Limb (tissue), 2 donors: Measurements from ENCODE around the gene TNFRSF6B.
"Not testable (repeated sequence)": the region's sequence is repeated elsewhere in the genome, so short reads cannot be mapped to it uniquely, and the experiment has no call there.

Experiments used
- DNase-seq, 2 donors: peaks; one replicate each; pipeline ENCODE4 v3.0.0-alpha.2; 2016; ENCODE audit errors: extremely low spot score in 2 of 2

TNFRSF6B gene

DNA sequence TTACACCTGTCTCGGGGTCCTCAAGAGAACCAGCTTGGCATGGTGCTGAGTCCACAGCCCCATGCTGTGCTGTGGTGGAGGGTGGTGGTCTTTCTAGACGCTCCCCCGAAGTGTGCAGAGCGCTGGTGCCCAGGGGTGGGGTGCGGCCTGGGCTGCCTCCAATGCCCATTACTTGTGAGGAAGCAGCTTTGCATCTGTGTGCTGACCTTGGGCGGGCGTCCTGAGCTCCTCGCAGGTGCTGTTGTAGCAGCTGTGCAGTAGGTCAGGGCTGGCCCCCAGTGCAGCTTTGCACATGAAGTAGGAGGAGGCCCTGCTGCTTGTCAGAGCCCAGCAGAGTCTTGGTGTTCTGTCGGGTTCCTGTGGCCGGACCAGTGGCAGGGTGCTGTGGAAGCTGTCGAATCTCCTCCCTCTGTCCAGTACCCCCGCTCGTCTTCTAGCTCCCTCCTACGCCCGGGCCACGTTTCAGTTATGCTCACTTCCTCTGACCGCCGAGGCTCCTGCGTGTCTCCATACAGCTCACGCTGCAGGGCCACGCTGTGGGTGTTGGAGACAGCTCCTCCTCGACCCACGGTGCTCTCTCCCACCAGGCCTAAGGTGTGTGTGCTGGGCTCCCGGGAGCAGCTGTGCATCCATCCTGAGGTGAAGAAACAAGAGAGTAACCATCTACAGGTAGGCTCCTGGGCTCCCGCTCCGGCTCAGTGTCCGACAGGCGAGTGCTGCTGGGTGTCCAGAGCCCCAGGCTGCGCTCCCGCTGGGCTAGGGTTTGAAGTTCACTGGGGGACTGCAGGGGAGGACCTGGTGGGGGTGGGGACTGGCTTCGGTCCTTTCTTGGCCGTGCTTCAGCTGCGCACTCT is 34.3 kb upstream of the TNFRSF6B start:
- DNase-seq, result no peak

DNA sequence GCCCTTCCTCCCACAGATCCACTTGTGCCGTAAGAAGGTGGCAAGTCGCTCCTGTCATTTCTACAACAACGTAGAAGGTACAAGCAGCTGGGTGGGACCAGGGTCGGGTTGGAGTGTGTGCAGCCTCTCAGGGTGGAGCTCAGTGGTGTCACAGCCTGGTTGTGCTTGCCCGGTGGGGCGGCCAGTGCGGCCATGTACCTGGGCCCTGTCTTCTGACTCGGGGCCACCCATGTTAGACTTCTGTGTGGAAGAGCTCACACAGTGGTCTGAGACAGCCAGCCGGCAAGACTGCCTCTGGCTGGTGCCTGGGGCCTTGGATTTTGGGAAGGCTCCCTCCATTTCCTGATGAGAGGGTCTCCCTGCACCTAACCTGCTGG is 33.7 kb upstream of the TNFRSF6B start:
- DNase-seq, result no peak

DNA sequence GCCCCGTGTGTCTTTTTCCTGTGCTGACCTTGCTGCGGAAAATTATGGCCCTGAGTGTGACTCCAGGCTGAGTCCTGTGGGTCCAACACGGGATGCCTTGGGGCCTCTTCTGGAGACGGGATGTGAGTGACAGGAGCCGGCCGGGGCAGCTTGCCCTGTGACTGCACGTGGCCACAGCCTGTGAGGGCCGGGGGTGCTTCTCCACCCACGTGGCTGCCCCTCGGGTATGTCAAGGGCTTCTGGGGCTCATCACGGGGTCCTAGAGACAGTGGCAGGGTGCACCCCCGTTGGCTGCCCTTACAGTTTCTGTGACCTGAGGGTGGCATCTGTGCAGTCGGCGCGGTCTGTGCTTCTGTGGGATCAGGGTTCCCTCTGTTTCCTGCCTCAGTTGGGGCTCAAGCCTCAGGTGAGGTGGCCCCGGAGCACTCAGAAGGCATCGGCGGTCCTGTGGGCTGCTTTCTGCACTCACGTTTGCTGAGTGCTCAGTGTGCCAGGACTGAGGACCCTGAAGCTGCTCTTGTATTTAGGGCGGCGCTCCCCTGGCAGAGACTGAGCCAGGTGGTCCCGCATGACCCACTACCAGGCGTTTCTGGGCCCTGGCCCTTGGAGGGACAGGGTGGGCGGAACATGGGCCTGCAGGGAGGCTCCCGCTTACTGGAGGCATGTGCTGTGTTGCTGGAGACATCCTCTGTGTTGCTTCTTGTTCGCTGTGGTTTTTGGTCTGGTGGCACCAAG is 33.0 kb upstream of the TNFRSF6B start:
- DNase-seq, result no peak

DNA sequence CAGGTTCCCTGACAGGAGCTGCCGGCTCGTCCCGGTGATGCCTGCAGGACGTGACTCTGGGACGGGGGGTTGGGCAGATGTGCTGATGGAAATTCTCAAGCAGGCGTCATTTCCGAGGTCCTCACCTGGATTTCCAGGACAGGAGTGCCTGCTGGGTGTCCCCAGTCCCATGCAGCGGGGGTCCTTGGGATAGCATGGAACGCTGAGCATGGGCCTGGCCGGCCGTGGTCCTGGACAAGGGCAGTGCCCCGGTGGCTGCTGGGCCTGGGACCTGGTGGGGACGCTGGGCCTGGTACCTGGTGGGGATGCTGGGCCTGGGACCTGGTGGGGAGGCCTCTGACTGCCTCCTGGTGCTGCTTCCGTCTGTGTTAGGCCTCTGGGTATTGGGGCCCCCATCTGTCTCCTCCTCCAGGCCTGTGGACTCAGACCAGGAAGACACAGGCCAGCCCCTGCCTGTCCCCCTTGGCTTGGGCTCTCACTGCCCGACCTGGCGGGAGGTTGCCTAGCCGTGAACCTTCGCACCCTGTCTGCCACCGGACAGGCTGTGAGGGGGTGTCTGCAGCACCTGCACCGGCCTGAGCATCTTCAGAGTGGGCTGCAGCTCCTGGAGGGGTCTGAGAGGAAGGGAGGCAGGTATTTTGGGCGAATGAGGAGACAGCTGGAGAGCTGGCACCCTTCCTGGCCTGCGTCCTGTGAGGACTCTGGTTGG is 32.2 kb upstream of the TNFRSF6B start:
- no peak for DNase-seq

DNA sequence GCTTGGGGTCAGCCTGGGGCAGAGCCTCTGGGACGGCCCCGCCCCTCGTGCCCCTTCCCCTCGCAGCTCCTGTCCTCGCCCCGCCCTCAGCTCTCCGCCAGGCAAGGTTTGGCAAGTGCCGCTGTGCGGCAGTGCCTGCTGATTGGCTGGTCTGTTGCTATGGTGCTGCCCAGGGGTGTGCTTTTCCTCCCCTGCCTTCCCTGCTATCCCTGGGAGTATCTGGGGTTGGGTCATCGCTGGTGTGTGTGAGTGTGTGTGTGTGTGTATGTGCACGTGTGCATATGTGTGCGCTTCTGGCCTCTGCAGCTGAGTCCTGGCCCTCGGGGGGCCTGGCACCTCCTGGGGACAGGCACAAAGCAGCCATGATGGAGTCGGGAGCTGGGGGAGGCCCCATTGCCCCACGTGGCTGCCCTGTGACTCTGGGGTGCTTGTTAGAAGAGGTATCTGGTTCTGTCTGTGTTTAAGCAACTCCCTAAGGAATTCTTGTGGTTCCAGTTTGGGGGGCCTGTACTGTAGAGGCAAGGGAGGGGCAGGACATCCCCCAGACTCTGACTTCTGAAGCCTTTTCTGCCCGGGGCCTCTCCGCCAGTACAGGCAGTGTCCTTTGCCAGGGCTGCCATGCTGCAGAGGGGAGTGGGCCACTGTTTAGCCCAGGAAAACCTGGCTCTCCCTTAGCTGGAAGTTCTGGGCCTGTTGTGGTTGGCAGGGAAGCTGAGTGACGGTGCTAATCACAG is 31.4 kb upstream of the TNFRSF6B start:
- DNase-seq, result no peak

DNA sequence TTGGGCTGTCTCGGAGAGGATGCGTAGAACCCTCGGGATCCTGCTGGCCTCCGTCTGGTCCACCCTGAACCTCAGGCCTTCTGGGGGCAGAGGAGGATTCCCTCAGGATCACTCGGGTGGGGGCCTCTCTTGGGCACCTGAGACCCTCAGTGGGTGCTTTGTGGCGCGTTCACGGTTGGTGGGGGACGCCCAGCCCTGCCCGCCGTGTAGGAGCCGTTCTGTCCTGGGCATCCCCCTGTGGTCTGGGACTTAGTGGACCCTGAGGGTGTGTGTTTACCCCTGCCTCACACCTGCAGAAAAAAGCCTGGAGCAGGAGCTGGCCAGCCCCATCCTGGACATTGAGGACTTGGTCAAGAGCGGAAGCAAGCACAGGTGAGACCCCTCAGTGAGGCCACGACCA is 30.7 kb upstream of the TNFRSF6B start:
- no peak for DNase-seq

DNA sequence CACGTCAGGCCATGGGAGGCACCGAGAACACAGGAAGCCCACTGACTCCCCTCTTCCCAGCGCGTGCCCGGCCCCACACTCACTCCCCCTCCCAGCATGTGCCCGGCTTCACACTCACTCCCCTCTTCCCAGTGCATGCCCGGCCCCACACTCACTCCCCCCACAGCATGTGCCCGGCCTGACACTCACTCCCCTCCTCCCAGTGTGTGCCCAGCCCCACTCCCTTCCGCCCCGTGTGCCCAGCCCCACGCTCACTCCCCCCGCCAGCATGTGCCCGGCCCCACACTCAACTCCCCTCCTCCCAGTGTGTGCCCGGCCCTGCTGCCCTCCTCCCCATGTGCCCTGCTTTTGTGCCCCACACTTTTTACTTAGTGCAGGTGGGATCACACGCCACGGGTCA is 28.6 kb upstream of the TNFRSF6B start:
- no peak for DNase-seq

DNA sequence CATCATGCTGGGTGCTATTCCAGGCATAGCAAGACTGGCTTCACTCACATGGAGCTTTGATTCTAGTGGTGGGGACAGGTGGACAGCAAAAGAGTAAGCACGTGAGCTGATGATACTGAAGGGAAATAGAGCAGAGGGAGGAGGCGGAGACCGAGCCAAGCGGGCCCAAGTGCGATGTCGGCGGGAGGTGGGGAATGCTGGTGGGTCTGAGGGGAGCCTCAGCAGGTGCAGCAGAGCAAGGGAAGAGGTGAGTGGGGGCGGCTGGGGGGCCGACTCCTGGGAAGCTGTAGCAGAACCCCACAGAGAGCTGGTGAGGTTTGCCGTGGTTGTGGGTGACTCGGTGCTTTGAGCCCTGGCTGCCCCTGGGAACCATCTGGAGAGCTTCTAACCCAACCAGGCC is 28.1 kb upstream of the TNFRSF6B start:
- DNase-seq, result no peak

DNA sequence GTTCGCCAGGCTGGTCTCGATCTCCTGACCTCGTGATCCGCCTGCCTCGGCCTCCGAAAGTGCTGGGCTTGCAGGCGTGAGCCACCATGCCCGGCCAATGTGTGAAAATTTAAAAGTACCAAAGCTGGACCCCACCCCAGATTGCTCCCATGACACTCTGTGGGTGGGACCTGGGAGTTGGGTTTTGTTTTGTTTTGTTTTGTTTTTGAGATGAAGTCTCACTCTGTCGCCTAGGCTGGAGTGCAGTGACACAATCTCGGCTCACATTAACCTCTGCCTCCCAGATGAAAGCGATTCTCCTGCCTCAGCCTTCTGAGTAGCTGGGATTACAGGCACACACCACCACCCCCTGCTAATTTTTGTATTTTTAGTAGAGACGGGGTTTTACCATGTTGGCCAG is 24.8 kb upstream of the TNFRSF6B start:
- DNase-seq, result not testable (repeated sequence)

DNA sequence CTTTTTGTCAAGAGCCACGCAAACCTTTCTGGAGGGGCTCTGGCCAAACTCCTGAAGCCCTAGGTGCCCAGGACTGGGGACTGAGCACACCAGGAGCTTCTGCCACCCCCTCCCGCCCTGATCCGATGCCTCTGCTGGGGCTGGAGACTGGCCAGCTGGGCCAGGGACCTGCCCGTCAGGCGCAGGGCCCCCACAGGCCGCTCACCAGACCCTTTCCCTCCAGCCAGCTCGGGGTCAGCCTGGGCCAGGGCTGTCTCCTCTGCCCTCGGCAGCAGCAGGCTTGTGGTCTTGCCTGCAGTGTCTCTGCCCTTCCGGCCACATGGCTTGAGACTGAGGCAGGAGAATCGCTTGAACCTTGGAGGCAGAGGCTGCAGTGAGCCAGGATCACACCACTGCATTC is 23.8 kb upstream of the TNFRSF6B start:
- DNase-seq, result no peak

DNA sequence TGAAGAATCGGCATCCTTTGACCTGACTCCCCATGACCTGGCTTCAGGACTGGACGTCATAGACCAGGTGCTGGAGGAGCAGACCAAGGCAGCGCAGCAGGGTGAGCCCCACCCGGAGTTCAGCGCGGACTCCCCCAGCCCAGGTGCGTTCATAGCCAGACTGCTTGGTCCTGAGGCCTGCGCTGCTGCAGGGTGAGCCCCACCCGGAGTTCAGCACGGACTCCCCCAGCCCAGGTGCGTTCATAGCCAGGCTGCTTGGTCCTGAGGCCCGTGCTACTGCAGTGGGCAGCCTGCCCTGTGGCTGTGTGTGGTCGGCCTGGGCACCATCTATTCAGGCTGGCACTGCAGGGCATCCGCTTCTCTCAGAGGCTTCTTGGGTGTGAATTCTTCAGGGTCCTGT is 22.5 kb upstream of the TNFRSF6B start:
- no peak for DNase-seq

DNA sequence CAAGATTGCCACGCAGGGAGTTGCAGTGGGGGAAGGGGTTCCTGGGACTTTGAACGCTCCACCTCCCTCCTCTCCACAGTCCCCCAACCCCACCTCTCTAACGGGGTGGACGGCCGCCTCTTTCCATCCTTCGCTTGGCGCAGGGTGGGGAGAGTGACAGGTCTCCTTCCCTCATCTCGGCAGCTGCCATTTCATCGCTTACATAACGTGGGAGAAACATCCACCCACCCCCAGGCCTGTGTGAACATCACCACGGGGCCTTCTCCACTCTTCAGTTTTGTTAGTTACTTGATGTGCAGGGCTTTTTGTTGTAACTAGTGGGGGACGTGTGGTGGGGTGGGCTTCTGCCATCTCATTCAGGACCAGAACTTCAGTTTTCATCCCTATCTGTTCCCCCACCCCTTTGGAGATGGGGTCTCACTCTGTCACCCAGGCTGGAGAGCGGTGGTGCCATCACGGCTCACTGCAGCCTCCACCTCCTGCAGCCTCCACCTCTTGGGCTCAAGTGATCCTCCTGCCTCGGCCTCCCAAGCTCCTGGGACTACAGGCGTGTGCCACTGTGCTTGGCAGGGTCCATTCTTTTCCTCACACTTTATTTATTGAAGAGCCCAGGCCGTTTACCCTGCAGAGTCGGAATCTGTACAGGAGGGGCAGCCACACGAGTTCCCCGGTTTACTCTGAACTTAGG is 20.6 kb upstream of the TNFRSF6B start:
- DNase-seq, result no peak

DNA sequence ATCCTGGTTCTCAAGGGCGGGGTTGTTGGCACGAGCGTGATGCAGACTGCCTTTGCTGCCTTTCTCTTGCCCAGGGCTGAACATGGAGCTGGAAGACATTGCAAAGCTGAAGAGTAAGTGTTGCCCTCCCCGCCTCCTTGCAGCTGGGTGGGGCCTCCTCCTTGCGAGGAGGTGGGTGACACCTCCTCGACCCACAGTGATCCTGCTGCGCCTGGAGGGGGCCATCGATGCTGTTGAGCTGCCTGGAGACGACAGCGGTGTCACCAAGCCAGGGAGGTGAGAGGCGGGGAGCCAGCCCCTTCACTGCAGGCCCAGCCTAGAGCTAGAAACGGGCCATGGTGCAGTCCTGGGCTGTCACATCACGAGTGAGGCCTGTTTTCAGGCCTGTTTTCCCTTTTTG is 18.4 kb upstream of the TNFRSF6B start:
- DNase-seq, result no peak

DNA sequence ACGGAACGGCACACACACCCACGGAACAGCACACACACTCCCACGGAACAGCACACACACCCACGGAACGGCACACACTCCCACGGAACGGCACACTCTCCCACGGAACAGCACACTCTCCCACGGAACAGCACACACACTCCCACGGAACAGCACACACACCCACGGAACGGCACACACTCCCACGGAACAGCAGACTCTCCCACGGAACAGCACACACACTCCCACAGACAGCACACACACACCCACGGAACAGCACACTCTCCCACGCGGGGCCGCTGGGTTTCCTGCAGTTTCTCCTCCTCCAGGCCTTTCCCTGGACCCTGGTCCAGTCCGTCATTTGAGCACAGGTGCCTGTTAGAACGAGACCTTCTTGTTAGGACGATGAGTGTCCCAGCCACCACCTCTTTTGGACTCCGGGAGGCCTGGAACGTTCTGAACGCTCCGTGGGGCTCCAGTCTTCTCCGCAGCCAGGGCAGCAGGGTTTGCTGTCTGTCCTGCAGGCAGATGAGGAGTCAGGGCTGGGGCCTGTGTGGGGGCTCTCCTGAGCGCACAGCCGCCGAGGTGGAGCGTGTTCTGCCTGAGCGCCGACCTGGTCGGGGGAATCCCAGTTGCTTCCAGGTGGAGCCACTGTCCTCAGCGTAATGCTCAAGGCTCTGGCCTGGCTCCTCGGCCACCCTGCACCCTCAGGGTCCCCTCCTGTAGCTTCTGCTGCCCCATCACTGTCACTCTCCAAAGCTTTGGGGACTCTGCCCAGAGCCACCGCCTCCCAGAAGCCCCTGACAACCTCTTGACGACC is 17.6 kb upstream of the TNFRSF6B start:
- no peak for DNase-seq

DNA sequence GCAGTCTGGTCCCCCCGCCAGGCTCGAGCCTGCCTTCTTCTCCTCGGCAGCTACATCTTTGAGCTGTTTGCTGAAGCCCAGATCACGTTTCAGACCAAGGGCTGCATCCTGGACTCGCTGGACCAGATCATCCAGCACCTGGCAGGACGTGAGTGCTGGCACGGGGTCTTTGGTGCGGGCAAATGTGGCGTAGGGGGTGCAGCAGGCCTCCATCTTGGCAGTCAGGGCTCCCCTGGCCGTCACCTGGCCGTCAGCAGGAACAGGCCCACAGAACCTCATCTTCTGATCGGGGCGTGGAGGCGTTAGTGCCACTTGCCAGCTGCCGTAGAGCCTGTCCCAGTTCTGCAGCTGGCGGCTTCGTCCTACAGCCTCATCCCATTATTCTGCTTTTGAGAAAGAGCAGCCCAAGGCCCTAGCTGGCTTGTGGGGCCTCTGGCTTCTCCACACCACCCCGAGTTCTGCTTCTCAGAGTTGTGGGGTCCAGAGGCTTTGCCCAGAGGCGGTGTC is 16.6 kb upstream of the TNFRSF6B start:
- DNase-seq, result no peak

DNA sequence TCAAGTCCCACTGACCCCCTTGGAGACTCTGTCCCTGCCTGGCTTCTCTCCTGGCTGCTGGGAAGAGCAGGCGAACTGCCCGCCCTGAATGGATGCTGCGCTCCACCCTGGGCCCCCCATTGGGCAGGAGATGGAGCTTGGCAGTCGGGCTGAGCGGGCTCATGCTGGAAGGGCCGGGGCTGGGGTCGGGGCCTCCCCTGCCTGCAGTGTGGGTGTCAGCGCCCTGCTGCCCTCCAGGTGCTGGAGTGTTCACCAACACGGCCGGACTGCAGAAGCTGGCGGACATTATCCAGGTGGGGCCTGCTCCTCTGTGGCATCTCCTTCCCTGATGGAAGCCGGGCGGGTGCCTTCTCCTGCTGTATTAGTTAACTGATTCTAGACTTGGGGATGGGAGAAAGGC is 16.0 kb upstream of the TNFRSF6B start:
- no peak for DNase-seq

DNA sequence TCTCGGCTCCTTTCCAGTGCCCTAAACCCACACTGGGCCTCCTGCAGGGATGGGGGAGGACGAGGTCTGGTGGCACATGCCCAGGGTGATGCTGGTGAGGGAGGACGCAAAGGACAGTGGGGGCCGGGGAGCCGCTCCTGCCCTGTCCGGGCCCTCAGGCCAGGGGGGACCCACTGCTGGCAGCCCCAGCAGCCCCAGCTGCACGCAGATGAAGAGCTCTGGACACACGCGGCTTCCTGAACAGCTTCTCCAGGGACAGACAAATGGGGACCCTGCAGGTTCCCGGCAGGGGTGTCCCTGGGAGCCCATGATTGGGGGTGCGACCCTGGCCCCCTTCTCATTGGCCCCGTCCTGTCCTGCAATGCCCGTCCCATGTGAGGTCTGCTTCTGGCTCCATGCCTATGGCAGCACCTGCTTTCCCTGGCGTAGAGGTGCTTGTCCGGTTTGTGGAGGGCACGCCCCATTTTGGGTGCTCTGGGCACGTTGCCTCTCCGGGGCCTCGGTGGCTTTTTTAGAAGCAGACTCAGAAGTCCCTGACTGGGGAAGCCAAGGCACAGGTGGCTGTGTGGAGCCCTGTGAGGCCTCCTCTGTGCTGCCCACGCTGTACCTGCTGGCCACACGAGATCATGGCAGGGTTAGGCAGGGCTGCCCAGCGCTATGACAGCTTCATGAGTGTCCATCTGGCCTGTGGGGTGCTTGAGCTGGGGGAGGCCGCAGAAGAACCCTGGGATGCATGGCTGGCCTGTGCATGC is 15.4 kb upstream of the TNFRSF6B start:
- no peak for DNase-seq

DNA sequence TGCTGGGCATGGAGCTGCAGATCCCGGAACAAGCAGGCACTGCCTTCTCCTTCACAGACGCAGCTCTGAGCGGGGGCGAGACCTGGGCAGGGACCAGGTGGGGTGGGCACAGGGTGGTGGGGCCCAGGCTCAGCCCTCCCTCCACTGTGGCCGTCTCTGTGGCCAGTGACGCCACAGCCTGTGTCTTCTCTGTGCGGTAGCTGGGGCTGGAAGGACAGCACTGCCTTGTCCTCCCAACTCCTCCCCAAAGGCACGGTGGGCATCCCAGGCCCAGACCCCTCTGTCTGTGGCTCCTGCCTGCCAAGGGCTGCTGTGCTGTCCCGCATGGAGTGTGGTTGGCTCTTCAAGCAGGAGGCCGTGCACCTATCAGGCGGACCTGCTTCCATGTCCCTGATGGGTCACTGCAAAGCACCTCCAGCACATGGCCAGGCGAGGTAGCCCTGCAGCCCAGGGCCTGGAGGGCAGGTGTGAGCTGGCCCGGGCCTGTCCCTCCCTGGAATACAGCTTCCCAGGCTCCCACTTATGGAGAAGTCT is 14.8 kb upstream of the TNFRSF6B start:
- no peak for DNase-seq
